ENCODE measurements around the gene LRRC32. TPM values are rescaled to one million over a fixed set of nuclear protein-coding genes. Genes with fewer than 3 reads are reported as not detected.

Gene LRRC32
- total RNA-seq: 57.8 and 62.5 TPM in 2 replicates

GRCh38 chr11:76670485-76671236 is at the start of gene LRRC32:
TSS of gene LRRC32 (minus strand) at chr11:76670747. CDS start at chr11:76665954, 4,793 bp downstream.

Other genes with a start within 250 kb of the LRRC32 start
- 9.0 and 9.4 TPM in 2 replicates for gene EMSY, start 225.7 kb downstream of the LRRC32 start, total RNA-seq
- gene TSKU, start 112.6 kb upstream of the LRRC32 start, total RNA-seq: 10.5 and 15.2 TPM in 2 replicates
- gene ACER3, start 190.2 kb upstream of the LRRC32 start, total RNA-seq: 6.2 and 18.8 TPM in 2 replicates